ENCODE measurements around the gene SDK1.

The SDK1 gene

DNA sequence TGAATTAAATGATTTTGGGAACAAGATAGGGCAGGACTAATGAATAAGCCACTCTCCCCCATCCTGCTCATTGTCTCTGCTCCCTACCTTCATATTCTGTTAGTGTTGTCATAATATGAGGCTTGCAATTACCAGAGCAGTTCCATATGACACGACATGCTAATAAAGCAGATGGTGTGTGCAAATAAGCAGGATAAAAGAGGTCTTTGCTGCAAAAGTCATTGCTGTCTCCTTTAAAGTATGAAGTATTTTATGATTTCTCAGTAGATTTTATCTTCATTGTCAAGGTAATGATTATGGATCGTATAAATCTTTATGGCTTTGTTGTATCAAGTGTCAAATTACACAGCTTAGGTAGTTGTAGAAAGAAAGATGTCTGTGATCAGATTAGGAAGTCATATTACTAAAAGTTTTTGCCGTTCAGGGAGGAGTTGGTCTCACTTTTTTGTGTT lies 114.8 kb downstream of the SDK1 start:
- DNase-seq: no peak

- DNase-seq: no peak
Measured at GRCh38 chr7:3416453-3416852, 115.4 kb downstream of the SDK1 start.

GRCh38 chr7:3425087-3425486 lies 124.0 kb downstream of the SDK1 start:
- DNase-seq: no peak

DNA sequence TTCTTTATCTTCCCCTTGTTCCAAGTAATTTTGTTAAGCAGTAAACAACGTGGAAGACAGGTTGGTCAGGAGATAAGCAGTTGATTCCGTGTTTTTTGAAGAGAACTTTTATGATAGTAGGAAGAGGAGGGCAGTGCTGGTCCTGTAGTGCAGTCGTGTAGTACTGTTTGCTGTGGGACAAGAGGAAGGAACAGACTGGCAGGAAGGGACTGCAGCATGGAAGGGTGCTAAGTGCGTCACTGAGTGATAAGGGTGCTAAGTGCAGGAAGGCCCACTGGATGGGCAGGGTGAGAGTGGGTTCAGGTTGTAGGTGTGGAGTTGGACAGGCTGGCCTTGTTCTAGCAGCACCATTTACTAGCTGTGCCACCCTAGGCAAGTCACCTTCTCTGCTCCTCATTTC lies 125.0 kb downstream of the SDK1 start:
- no peak for DNase-seq

DNA sequence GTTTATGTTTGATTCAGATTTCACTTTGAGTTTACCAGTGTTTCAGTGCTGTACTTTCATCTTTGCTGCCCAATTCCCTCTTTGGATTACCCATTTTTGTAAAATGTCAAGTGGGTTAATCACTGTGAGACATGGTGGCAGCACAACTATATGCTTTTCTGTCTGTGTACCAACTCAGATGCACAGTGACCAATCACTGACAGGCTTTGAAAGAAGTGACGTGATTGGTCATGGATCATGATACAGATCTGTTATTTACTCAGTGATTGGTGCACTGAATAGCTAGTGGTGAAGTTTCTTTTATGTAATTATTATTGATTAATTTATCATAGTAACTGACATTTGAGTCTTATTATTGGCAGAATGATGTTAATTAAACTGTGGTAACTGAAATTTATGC lies 126.9 kb downstream of the SDK1 start:
- no peak for DNase-seq

DNA sequence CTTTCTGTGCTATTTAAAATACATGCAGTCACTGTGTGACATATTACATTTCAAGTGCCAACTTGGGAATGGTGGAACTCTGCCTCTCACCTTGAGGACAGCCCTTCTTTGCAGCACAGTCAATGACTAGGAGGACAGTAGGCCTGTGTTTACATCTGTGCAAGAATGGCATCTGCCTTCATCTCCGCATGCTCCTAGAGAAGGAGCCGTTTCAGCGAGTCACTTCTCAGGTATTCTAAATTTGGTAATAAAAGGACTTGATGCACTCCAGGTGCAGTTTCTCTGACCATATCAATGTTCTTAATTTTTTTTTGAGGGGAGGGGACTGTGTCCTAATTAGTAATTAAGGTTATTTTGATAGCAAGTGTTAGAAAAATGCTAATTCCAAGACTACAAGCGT lies 128.9 kb downstream of the SDK1 start:
- DNase-seq: no peak

- DNase-seq: no peak
Measured at GRCh38 chr7:3430588-3430987, 129.5 kb downstream of the SDK1 start.

DNA sequence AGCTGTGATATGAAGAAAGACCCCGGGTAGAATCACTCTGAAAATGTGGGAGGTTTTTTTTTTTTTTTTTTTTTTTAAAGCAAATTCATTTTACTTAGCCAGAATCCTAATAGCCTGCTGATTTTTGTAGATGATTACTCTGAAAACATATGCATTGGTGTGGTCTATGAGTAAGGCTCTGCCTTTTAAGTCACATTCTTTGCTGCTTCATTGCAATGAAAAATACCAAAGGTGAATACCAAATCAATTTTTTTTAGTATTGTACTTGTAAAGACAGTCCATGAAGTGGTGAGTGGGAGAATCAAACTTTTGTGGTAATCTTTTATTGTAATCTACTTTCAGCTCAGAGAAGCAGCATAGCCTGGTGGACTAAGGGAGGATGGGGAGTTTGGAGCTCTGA lies 130.3 kb downstream of the SDK1 start:
- DNase-seq: no peak

DNA sequence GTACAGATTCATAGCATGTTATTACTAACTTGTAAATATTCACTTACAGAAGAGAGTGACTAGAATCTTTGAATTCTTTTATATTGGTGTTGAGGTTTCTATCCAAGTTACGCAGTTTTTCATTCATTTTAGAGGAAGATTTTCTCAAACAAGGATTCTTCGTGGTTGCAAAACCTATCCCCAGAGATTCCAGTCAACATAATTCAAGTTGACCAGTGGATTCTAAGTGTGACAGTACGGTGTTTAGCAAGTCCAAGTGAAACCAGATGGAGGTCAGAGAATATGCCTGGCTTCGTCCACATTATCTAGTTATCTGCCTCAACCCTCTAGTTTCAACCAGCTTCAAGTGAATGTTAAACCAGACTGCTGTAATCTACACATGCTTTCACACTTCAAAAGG lies 131.9 kb downstream of the SDK1 start:
- DNase-seq: no peak

DNA sequence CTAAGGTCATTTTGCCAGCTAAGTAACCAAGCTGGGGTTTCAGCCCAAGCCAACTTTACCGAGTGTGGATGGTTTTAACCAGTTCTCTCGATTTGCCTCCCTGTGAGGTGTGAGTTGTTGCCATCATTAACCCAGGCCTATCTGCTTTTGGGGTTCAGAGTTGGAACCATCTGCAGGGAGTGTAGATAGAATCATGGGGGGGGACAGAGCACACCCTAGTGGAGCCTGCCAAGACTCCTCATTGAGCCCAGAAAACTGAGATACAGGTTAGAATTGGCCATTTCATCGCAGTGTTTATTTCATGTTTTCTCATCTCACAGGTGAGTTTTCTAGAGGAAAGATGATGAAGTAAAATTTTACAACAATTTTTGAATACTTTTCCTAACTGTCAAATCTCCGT lies 133.6 kb downstream of the SDK1 start:
- DNase-seq: no peak

DNA sequence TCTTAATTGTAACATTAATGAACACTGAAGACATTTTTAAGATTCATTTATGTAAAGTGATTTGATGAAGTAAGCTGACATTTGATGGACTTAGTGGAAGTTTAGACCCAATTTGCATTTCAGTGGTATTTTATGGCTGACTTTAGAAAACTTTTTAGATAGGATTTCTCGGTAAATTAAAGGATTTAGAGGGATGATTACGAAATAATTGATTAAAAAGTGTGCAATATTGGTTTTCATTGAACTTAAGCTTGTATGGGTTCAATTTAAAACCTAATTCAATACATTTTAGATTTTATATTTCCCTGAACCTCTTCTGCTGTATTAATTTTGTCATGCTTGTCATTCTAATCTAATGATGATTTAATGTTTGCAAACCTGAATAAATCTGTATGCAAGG lies 135.1 kb downstream of the SDK1 start:
- DNase-seq: no peak

GRCh38 chr7:3436746-3437145 lies 135.7 kb downstream of the SDK1 start:
- DNase-seq: no peak

DNA sequence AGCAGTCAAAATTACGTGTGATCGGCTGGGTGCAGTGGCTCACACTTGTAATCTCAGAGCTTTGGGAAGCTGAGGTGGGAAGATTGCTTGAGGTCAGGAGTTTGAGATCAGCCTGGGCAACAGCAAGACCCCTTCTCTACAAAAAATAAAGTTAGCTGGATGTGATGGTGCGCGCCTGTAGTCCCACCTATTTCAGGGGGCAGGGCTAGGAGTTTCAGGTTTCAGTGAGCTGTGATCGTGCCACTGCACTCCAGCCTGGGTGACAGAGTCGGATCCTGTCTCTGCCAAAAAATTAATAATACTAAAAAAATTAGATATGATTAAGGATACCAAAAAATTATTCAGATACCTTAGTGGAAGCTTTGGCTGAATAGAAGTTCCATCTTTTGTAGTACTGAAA lies 136.4 kb downstream of the SDK1 start:
- no peak for DNase-seq

- no peak for DNase-seq
Measured at GRCh38 chr7:3438352-3438751, 137.3 kb downstream of the SDK1 start.

DNA sequence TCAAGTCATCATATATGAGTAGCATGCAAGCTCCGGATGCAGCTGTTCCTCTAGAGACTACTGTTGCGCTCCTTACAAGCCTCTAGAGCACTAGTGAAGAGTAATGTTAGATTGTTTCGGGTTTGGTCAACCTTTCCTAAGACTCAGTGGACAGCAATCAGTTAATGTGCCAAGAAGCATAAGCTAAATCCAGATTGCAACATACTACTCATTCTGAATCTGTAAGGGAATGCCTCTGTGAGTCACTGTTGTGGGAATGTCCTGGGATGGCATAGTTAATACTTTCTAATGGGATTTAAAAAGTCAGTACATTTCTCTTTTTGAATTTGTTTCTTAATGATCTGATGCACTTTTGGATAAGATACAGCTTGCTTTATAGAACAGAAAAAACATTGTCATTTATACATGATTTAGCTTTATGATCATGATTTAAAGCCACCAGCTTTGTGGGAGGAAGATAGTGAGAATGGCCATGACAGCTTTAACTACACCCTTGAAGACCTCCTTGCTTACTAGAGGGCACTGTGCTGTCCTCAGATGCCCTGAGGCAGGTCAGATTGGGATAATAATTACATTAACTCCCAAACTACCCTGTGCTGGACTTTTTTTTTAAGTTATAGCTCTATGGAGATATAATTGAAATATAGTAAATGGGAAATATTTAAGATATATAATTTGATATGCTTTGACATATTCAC lies 138.4 kb downstream of the SDK1 start:
- no peak for DNase-seq

DNA sequence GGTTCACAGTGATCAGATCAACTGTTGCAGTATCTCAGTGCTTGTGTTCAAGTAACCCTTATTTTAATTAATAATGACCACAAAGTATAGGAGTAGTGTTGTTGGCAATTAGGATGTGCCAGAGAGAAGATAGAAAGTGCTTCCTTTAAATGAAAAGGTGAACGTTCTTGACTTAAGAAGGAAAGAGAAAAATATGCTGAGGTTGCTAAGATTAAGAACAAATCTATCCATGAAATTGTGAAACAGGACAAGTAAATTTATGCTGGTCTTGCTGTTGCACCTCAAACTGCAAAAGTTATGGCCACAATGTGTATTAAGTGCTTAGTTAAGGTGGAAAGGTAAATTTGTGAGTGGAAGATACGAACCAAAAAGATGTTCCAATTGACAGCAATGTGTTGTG lies 139.5 kb downstream of the SDK1 start:
- no peak for DNase-seq

GRCh38 chr7:3443716-3444115 lies 142.7 kb downstream of the SDK1 start:
- DNase-seq: no peak

DNA sequence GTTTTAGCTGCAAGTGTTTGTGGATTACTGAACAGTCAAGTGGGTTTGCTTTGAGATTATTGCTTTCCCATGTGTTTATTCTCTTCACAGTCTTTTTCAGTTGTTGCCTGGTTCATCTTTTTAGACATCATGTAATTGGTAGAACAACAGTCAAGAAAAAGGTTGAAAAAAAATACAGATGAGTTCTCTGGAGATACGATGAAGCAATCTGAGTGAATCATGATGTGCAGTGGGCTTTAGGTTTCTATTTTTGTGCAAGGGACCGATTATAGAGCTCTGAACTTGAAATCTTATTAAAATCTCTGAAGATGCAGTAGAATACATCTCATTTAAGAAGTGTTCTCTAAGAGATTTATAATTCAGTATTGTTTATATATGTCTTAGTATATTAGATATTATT lies 145.7 kb downstream of the SDK1 start:
- no peak for DNase-seq

DNA sequence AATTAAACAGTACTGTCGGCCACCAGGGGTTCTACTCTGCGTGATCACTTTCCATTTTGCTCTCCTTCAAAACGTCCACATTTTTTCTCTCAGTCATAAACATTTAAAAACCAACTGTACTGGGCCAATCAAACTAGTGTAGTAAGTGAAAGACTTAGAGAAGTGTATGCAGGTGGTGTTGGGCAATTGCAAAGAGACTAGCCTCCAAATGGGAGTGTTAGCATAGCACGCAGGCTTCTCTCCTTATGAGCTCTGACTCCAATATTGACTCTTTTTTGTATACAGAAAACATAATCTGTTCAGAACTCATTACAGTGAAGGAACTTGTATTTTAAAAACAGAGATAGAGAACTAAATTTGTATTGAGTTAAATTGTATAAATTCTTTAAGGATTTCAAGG lies 150.6 kb downstream of the SDK1 start:
- no peak for DNase-seq

- no peak for DNase-seq
Measured at GRCh38 chr7:3453398-3453797, 152.3 kb downstream of the SDK1 start.

- DNase-seq: no peak
Measured at GRCh38 chr7:3455806-3456595, 154.9 kb downstream of the SDK1 start.

DNA sequence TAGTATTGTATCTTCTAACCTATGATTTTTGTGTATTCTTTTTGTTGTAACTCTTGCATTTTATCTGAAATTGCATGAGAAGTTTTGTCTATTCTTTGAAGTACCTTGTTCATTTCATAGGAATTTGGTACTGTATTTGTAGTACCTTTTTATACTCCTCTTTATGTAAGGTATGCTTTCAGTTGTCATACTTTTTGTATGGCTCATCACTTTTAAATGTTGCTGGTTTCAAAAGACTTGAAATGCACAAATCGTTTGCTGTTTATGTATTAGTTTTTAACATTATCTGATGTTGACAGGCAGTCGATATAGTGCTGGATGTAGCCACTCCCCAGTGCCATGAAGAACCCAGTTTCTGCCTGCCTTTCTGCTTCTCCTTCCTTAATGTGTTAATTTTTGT lies 158.1 kb downstream of the SDK1 start:
- DNase-seq: no peak

DNA sequence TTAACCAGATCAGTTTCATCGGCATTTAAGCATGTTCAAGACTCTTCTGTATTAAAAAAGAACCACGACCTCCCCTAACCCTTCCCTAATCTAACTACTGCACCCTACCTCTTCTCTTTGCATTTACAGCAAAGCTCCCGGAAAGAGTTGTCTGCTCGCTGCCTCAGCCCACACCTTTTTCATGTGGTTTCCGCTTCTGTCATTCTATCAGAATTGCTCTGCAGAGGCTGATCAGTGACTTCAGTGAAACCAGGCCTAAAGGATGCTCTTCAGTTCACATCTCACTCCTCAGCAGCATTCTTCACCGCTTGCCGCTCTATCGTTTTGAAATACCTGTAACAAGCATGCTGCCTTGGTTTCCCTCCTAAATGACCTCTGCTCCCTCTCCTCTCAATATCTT lies 160.9 kb downstream of the SDK1 start:
- no peak for DNase-seq

DNA sequence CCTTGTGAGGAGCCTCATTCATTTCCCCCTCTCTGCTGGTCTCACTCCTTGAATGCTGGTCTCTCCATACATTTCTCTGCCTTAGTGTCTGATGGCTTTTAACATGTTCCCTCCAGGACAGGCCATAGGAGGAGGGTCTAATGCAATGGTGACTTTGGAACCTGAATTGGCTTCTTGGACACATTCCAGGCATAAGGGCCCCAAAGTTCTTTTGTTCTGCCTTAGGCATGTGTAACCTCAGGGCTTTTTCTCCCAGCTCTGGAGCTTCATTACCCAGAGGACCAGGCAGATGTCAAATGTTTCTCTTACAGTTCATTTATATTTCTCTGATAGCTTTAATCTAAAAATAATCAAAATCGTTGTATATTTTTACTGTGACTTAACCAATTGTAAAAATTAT lies 162.6 kb downstream of the SDK1 start:
- no peak for DNase-seq
